Endothelial cell of umbilical vein (primary cell): Measurements from ENCODE around the gene BABAM1.

Experiments used
- CTCF ChIP-seq, 2 donors: IDR thresholded peaks; 1 replicate in 1 of 2; 2 replicates in 1 of 2; pipeline ENCODE4 v1.5.1; 2011; ENCODE audit warnings: low read length in 2 of 2, mild to moderate bottlenecking in 2 of 2, moderate library complexity in 2 of 2, control low read depth in 1 of 2, inconsistent platforms in 1 of 2, low read depth in 1 of 2; ENCODE audit not compliant: insufficient read depth in 1 of 2; ENCODE audit errors: extremely low read depth in 1 of 2
- EZH2 ChIP-seq: IDR thresholded peaks from 2 replicates; pipeline ENCODE4 v1.6.1; 2012; ENCODE audit warnings: borderline replicate concordance, low read depth, mild to moderate bottlenecking, moderate library complexity, low read length, inconsistent platforms; ENCODE audit not compliant: severe bottlenecking
- TF ChIP-seq, protein P1 (sequence below): IDR thresholded peaks from 2 replicates; pipeline ENCODE4 v1.6.1; 2011; ENCODE audit not compliant: insufficient read depth, insufficient read length

GRCh38 chr19:17305517-17306284 lies 38.5 kb downstream of the BABAM1 start, which contains the start of gene MRPL34:
- TF ChIP-seq EZH2 (no peak), CTCF (IDR thresholded peaks at IDR 0.05; ENCODE audit: extremely low read depth in 1 of 2, insufficient read depth in 1 of 2, low read depth in 1 of 2, low read length in 2 of 2) (peak; percentile 78 to 87)
- TF ChIP-seq, protein P1, sequence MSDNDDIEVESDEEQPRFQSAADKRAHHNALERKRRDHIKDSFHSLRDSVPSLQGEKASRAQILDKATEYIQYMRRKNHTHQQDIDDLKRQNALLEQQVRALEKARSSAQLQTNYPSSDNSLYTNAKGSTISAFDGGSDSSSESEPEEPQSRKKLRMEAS, result peak; percentile 35
